ENCODE data around the gene ADCK1. TPM values are rescaled to one million over a fixed set of nuclear protein-coding genes. Genes with fewer than 3 reads are reported as not detected.

The ADCK1 gene
- total RNA-seq, 6 experiments from 2014 or later = 3.7 to 6.0 (median 5.1) TPM

GRCh38 chr14:77869340-77869739, 69.4 kb downstream of the ADCK1 start:
- no peaks in the 10 kb centered on the region for H3K27me3 ChIP-seq
- no peak overlapping the region for H3K4me3 ChIP-seq
- H3K27ac ChIP-seq = no peak overlapping the region
- ATAC-seq (no peak), DNase-seq (no peak)
- H3K36me3 ChIP-seq = no peaks in the 10 kb centered on the region
- H3K9me3 ChIP-seq = no peaks in the 10 kb centered on the region
- intact Hi-C loops (cut with DNase I) = loop anchor here in 1 of 2 donors (10.0 kb wide), 1 partner anchor 695 kb away; no protein-coding TSS in a partner anchor
- TF ChIP-seq POLR2A (IDR thresholded peaks at IDR 0.05) = no peak
- no peak for TF ChIP-seq CTCF (IDR thresholded peaks at IDR 0.05)
- H3K4me1 ChIP-seq = no peaks in the 10 kb centered on the region

GRCh38 chr14:77870646-77871045, 70.7 kb downstream of the ADCK1 start:
- no peak for ATAC-seq
- intact Hi-C loops (cut with DNase I) = no loop called here
- Histone ChIP-seq H3K36me3 (no peaks in the 10 kb centered on the region), H3K27ac (no peak overlapping the region), H3K9me3 (no peaks in the 10 kb centered on the region), H3K27me3 (no peaks in the 10 kb centered on the region), H3K4me1 (no peaks in the 10 kb centered on the region), H3K4me3 (no peak overlapping the region)
- 100% methylated on average over 1 of the region's 4 CpGs for WGBS (ENCODE audit: insufficient coverage, low coverage, low lambda C conversion rate, missing lambda C conversion rate)
- no peak for DNase-seq
- TF ChIP-seq POLR2A (IDR thresholded peaks at IDR 0.05) (no peak), CTCF (IDR thresholded peaks at IDR 0.05) (no peak)

GRCh38 chr14:77872152-77872551, 72.2 kb downstream of the ADCK1 start:
- H3K4me3 ChIP-seq = no peak overlapping the region
- no peak for ATAC-seq
- no peaks in the 10 kb centered on the region for H3K4me1 ChIP-seq
- intact Hi-C loops (cut with DNase I) = no loop called here
- no peaks in the 10 kb centered on the region for H3K9me3 ChIP-seq
- TF ChIP-seq POLR2A (IDR thresholded peaks at IDR 0.05) (no peak), CTCF (IDR thresholded peaks at IDR 0.05) (no peak)
- H3K27me3 ChIP-seq = no peaks in the 10 kb centered on the region
- no peaks in the 10 kb centered on the region for H3K36me3 ChIP-seq
- no peak for DNase-seq
- no peak overlapping the region for H3K27ac ChIP-seq
- WGBS (ENCODE audit: insufficient coverage, low coverage, low lambda C conversion rate, missing lambda C conversion rate) = no CpG with 5 or more reads among the region's 8 CpGs

GRCh38 chr14:77872983-77873382, 73.1 kb downstream of the ADCK1 start:
- ATAC-seq (no peak), DNase-seq (no peak)
- no peak overlapping the region for H3K4me3 ChIP-seq
- H3K36me3 ChIP-seq = no peaks in the 10 kb centered on the region
- intact Hi-C loops (cut with DNase I) = no loop called here
- H3K9me3 ChIP-seq = no peaks in the 10 kb centered on the region
- H3K4me1 ChIP-seq = no peaks in the 10 kb centered on the region
- no peaks in the 10 kb centered on the region for H3K27me3 ChIP-seq
- 94% methylated on average over 4 of the region's 4 CpGs for whole genome bisulfite sequencing (ENCODE audit: insufficient coverage, low coverage, low lambda C conversion rate, missing lambda C conversion rate)
- no peak overlapping the region for H3K27ac ChIP-seq
- TF ChIP-seq POLR2A (IDR thresholded peaks at IDR 0.05) = no peak
- TF ChIP-seq CTCF (IDR thresholded peaks at IDR 0.05) = no peak

GRCh38 chr14:77878783-77879182, 78.9 kb downstream of the ADCK1 start:
- no peak for DNase-seq
- WGBS (ENCODE audit: insufficient coverage, low coverage, low lambda C conversion rate, missing lambda C conversion rate) = 30% methylated on average over 3 of the region's 4 CpGs
- TF ChIP-seq CTCF (IDR thresholded peaks at IDR 0.05) = no peak
- no peak for TF ChIP-seq POLR2A (IDR thresholded peaks at IDR 0.05)
- intact Hi-C loops (cut with DNase I) = no loop called here
- H3K4me1 ChIP-seq = no peaks in the 10 kb centered on the region
- no peaks in the 10 kb centered on the region for H3K27me3 ChIP-seq
- H3K9me3 ChIP-seq = no peaks in the 10 kb centered on the region
- ATAC-seq = no peak
- no peak overlapping the region for H3K4me3 ChIP-seq
- H3K27ac ChIP-seq = no peak overlapping the region
- H3K36me3 ChIP-seq = no peaks in the 10 kb centered on the region

Data from right lobe of liver (tissue), 6 donors.